ENCODE results near the gene TNFAIP8L1.

The TNFAIP8L1 gene

DNA sequence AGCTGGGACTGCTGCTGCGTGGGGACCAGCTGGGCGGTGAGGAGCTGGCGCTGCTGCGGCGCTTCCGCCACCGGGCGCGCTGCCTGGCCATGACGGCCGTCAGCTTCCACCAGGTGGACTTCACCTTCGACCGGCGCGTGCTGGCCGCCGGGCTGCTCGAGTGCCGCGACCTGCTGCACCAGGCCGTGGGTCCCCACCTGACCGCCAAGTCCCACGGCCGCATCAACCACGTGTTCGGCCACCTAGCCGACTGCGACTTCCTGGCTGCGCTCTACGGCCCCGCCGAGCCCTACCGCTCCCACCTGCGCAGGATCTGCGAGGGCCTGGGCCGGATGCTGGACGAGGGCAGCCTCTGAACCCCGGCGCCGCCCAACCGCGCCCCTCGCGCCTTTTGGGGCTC lies 12.8 kb downstream of the TNFAIP8L1 start:
- ChIA-PET CTCF (no interaction called here), POLR2A (no interaction called here)
- TF ChIP-seq, protein P1, sequence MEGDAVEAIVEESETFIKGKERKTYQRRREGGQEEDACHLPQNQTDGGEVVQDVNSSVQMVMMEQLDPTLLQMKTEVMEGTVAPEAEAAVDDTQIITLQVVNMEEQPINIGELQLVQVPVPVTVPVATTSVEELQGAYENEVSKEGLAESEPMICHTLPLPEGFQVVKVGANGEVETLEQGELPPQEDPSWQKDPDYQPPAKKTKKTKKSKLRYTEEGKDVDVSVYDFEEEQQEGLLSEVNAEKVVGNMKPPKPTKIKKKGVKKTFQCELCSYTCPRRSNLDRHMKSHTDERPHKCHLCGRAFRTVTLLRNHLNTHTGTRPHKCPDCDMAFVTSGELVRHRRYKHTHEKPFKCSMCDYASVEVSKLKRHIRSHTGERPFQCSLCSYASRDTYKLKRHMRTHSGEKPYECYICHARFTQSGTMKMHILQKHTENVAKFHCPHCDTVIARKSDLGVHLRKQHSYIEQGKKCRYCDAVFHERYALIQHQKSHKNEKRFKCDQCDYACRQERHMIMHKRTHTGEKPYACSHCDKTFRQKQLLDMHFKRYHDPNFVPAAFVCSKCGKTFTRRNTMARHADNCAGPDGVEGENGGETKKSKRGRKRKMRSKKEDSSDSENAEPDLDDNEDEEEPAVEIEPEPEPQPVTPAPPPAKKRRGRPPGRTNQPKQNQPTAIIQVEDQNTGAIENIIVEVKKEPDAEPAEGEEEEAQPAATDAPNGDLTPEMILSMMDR (IDR thresholded peaks at IDR 0.05; ENCODE audit: insufficient read depth, low read length, missing control alignments) = no peak
- DNase-seq (ENCODE audit: low read depth, low spot score) = no peak
- H3K4me3 ChIP-seq (ENCODE audit: low read depth, low read length) = no peak overlapping the region

DNA sequence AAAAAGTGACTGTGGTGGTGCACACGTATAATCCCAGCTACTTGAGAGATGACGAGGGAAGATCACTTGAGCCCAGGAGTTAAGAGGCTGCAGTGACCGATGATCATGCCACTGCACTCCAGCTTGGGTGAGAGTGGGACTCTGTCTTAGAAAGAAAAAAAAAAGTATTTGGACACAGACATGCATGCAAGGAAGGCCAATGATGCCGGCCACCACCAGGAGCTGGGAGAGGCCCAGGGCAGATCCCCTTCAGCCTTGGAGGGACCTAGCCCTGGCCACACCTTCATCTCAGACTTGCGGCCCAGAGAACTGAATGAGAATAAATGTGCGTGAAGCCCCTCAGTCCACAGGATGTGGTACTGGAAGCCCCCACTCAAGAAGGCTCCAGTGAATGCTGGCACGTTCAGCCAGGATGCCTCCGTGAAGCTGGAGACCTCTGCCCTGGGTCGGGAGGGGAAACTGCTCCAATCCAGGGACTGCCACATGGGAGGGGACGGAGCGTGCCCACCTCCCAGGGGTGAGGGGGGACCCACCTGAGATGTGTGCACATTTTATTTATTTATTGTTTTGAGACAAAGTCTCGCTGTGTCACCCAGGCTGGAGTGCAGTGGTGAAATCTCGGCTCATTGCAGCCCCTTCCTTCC lies 14.6 kb downstream of the TNFAIP8L1 start:
- CTCF ChIA-PET = interaction anchor here (2.5 kb wide), 1 partner anchor 18 kb away, joined by 10 read pairs; no protein-coding TSS in a partner anchor
- no peak for DNase-seq (ENCODE audit: low read depth, low spot score)
- POLR2A ChIA-PET = no interaction called here

GRCh38 chr19:4654437-4655361 lies 15.4 kb downstream of the TNFAIP8L1 start:
- H3K4me3 ChIP-seq (ENCODE audit: low read depth, low read length) = no peak overlapping the region
- TF ChIP-seq, protein P1 (IDR thresholded peaks at IDR 0.05; ENCODE audit: insufficient read depth, low read length, missing control alignments) = no peak
- POLR2A ChIA-PET = no interaction called here
- DNase-seq (ENCODE audit: low read depth, low spot score) = no peak
- CTCF ChIA-PET = interaction anchor here (1.5 to 2.5 kb wide), 2 partner anchors 19 kb away, joined by 5 to 10 read pairs; no protein-coding TSS in a partner anchor

More for the DNA sequence above, 14.6 kb downstream of the TNFAIP8L1 start:
- TF ChIP-seq, protein P1 (IDR thresholded peaks at IDR 0.05; ENCODE audit: insufficient read depth, low read length, missing control alignments) = no peak
- H3K4me3 ChIP-seq (ENCODE audit: low read depth, low read length) = no peak overlapping the region

- TF ChIP-seq, protein P1 (IDR thresholded peaks at IDR 0.05; ENCODE audit: insufficient read depth, low read length, missing control alignments) = no peak
- H3K4me3 ChIP-seq (ENCODE audit: low read depth, low read length) = no peak overlapping the region
- ChIA-PET CTCF (interaction anchor here (1.0 to 1.5 kb wide), 2 partner anchors 20 to 24 kb away, joined by 3 to 5 read pairs; no protein-coding TSS in a partner anchor), POLR2A (no interaction called here)
- DNase-seq (ENCODE audit: low read depth, low spot score) = no peak
These were observed 16.8 kb downstream of the TNFAIP8L1 start for GRCh38 chr19:4656102-4656501.

DNA sequence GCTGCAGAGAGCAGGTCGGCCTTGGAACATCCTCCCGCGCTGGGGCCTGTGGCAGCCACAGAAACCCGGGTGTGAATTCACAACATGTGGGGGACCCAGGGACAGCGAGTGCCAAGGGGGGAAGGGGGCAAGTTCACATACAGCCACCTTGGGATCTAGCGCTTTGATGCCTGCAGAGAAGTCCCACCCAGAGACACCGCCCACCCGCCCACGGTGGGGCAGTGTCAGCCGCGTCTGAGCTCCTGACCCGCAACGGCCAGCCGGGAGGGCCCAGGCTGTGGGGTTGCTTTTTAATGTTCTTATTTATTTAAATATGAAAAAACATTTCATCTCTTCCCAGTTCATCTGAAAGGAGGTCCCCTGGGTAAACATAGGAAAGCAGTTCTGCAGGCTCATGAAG lies 17.9 kb downstream of the TNFAIP8L1 start:
- CTCF ChIA-PET = no interaction called here
- no peak overlapping the region for H3K4me3 ChIP-seq (ENCODE audit: low read depth, low read length)
- POLR2A ChIA-PET = no interaction called here

More for the DNA sequence above, 17.9 kb downstream of the TNFAIP8L1 start:
- TF ChIP-seq, protein P1 (IDR thresholded peaks at IDR 0.05; ENCODE audit: insufficient read depth, low read length, missing control alignments) = no peak
- DNase-seq (ENCODE audit: low read depth, low spot score) = no peak

Data from AG04449 (cell line).